Measurements from ENCODE around the gene RAPGEF2. TPM values are rescaled to one million over a fixed set of nuclear protein-coding genes. Genes with fewer than 3 reads are reported as not detected.
"Not testable (repeated sequence)": the region's sequence is repeated elsewhere in the genome, so short reads cannot be mapped to it uniquely, and the experiment has no call there.

RAPGEF2 gene
- total RNA-seq, 1 experiment from 2014 or later, result 24.9 TPM

DNA sequence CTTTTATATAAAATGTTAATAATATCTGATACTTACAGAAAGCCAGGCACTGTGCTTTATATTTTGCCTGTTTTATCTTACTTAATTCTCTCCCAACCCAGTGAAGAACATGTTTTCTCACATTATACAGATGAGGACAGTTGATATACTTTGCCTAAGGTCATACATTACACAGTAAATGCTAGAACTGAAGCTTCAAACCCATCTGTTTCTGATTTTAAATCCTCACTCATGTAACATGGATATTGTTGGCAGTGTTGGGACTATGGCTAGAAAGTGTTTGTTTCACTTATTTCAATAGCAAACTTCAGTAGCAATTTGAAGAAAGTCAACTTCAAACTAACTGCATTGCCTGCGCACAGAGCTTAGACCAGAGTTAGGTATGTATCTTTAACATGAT, 57.4 kb downstream of the RAPGEF2 start:
- no peak for DNase-seq (ENCODE audit: low read depth)

GRCh38 chr4:159161436-159161835, 58.6 kb downstream of the RAPGEF2 start:
- not testable (repeated sequence) for DNase-seq (ENCODE audit: low read depth)

DNA sequence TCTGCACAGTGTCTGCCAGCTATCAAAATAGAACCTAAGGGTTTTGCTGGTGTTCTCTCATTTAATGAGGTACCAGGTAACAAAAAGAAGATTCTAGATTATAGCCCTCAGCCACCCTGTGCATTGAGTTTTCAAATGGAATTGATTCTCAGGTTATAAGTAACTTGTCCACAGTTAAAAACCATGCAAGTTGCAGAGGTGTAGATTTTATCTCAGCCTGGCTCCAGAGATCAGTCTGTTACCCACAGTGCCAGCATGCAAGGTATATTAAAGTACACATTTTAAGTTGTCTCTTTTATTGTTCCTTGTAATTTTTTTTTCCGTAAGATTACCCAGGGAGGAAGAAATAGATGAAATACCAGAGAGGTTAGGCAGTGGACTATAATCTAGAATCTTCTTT, 59.7 kb downstream of the RAPGEF2 start:
- no peak for DNase-seq (ENCODE audit: low read depth)

GRCh38 chr4:159163521-159163920, 60.6 kb downstream of the RAPGEF2 start:
- DNase-seq (ENCODE audit: low read depth), result no peak

GRCh38 chr4:159169404-159170302, 66.8 kb downstream of the RAPGEF2 start:
- no peak for DNase-seq (ENCODE audit: low read depth)

DNA sequence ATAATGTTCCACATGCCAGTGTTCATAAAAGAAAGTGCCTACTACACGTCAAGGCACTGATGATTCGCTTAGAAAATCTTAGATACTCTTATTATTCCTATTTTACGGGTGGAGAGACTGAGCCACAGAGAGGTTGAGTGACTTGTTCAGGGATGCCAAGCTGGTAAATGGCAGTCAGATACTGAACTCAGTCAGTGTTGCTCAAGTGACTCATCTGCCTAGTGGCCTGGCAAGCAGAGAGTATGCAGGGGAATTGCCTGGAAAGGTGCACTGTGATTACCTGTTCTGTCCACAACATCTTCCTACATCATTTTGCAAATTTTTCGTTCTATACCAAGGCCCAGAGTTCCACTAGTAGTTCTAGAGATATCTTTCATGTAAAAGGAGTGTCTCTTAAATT, 68.4 kb downstream of the RAPGEF2 start:
- no peak for DNase-seq (ENCODE audit: low read depth)

- no peak for DNase-seq (ENCODE audit: low read depth)
Measured at GRCh38 chr4:159173886-159174285, 71.0 kb downstream of the RAPGEF2 start.

GRCh38 chr4:159174645-159175084, 71.8 kb downstream of the RAPGEF2 start:
- no peak for DNase-seq (ENCODE audit: low read depth)

- DNase-seq (ENCODE audit: low read depth), result peak; percentile 91
Measured at GRCh38 chr4:159175085-159175988, 72.5 kb downstream of the RAPGEF2 start.

DNA sequence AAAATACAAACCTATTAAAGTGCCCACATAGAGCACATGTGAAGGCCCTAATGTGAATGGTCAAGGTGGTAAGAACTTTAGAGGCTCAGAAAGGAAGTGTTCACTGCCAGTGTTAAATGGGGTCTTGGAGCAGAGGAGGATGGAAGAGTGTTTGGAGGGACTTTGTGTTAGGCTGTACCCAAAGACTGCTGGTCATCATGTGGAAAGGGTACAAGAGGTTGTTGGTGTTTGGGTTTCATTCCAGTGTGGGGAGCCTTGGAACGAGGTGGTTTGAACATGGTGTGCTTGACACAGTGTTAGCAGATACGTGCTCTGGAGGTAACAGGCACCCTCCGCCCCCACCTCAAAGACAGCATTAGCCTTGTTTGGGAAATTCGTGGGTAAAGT, 73.1 kb downstream of the RAPGEF2 start:
- DNase-seq (ENCODE audit: low read depth), result peak; percentile 16

DNA sequence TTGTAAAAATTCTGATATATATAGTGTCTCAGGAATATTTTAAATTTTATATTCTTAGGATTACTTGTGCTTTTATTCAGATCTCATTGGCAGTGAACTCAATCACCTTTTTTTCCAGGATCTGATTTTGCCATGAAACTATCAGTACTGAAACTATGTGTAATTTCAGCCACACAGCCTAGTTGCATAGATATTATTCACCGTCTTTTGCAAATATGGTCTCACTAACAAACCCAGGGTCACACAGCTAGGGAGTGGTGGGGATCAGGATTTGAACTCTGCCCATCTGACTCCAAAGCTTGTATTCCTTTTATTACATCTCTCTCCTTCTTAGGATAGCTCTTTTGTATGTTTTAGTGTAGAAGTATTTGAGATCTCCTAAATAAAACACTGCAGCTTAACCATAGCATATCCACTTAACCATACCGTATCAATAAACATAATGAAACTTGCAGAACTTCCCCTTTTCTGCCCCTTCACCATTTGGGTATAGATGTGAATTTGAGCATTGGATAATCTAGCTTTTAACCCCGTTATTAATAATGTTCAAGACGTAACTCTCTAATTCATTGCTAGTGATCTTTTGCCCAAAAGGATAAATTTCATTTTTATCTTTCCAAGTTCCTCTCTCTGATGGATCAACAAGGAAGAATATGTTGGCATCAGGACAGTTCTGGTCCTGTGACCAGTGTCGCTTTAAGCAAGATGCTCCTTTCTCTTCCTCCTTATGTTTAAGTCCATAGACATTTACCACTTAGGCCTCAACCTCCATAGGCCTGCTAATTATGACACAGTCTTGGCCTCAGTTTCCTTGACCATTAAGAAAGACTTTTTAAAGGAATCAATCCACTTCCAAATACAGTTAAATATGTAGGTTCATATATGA, 74.6 kb downstream of the RAPGEF2 start:
- DNase-seq (ENCODE audit: low read depth), result no peak

DNA sequence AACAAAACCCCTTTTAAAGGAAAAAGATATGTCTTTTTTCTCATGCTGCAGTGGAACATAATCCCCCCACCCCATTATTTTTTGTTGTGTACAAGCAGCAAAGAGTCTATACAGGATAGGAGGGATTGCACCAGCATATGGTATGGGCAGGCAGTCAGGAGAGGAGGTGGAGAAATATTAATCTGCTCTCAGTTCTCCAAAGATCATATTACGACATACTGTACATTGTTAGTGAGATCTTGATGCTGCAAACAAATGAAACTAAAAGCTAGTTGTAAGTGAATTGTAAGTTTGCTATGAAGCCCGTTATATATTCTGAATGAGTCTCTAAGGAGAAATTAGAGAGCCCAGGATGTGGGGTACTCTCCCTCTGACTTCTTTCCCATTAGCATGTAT, 75.3 kb downstream of the RAPGEF2 start:
- no peak for DNase-seq (ENCODE audit: low read depth)

- no peak for DNase-seq (ENCODE audit: low read depth)
Measured at GRCh38 chr4:159178979-159179969, 76.4 kb downstream of the RAPGEF2 start.

DNA sequence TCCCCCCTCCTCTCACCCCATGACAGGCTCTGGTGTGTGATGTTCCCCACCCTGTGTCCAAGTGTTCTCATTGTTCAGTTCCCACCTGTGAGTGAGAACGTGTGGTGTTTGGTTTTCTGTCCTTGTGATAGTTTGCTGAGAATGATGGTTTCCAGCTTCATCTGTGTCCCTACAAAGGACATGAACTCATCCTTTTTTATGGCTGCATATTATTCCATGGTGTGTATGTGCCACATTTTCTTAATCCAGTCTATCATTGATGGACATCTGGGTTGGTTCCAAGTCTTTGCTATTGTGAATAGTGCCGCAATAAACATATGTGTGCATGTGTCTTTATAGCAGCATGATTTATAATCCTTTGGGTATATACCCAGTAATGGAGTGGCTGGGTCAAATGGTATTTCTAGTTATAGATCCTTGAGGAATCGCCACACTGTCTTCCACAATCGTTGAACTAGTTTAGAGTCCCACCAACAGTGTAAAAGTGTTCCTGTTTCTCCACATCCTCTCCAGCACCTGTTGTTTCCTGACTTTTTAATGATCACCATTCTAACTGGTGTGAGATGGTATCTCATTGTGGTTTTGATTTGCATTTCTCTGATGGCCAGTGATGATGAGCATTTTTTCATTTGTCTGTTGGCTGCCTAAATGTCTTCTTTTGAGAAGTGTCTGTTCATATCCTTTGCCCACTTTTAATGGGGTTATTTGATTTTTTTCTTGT, 81.2 kb downstream of the RAPGEF2 start:
- DNase-seq (ENCODE audit: low read depth), result not testable (repeated sequence)

GRCh38 chr4:159185591-159186023, 82.7 kb downstream of the RAPGEF2 start:
- no peak for DNase-seq (ENCODE audit: low read depth)

- DNase-seq (ENCODE audit: low read depth), result no peak
Measured at GRCh38 chr4:159188646-159189045, 85.8 kb downstream of the RAPGEF2 start.

DNA sequence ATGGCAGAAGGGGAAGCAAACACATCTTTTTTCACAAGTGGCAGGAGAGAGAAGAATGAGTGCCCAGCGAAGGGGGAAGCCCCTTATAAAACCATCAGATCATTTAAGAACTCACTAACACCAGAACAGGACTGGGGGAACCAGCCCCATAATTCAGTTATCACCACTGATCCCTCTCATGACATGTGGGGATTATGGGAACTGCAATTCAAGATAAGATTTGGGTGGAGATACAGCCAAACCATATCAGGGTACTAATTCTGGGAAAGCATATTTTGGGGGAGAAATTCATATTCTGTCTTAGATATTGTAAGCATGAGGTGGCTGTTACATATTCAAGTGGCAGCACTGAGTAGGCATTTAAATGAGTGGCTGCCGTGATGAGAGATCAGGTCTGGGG, 87.8 kb downstream of the RAPGEF2 start:
- no peak for DNase-seq (ENCODE audit: low read depth)

- DNase-seq (ENCODE audit: low read depth), result peak; percentile 72
Measured at GRCh38 chr4:159191989-159192388, 89.1 kb downstream of the RAPGEF2 start.

- no peak for DNase-seq (ENCODE audit: low read depth)
Measured at GRCh38 chr4:159193046-159193620, 90.3 kb downstream of the RAPGEF2 start.
